IPS DF 6.9 (cell line): ENCODE measurements around the gene RARRES1.
"Not testable (repeated sequence)": the region's sequence is repeated elsewhere in the genome, so short reads cannot be mapped to it uniquely, and the experiment has no call there.

Source experiments
- DNase-seq: peaks from one replicate; pipeline ENCODE4 v3.0.0-alpha.2; 2013; ENCODE audit warnings: low read depth, low spot score
- H3K27ac ChIP-seq: one replicate; pipeline ENCODE4 v1.5.1; 2013; ENCODE audit warnings: low read length, control low read depth
- H3K27me3 ChIP-seq: 2 replicates; pipeline ENCODE4 v1.6.1; 2013; ENCODE audit warnings: mild to moderate bottlenecking, low read length; ENCODE audit not compliant: control insufficient read depth, insufficient read depth
- H3K36me3 ChIP-seq: 2 replicates; pipeline ENCODE4 v1.6.1; 2013; ENCODE audit warnings: low read length; ENCODE audit not compliant: control insufficient read depth, insufficient read depth
- H3K4me1 ChIP-seq: 2 replicates; pipeline ENCODE4 v1.6.1; 2013; ENCODE audit warnings: low read length; ENCODE audit not compliant: control insufficient read depth, insufficient read depth
- H3K4me3 ChIP-seq: 2 replicates; pipeline ENCODE4 v1.5.1; 2013; ENCODE audit warnings: mild to moderate bottlenecking, low read length
- H3K9me3 ChIP-seq: 2 replicates; pipeline ENCODE4 v1.6.1; 2013; ENCODE audit warnings: low read length, inconsistent platforms; ENCODE audit not compliant: control insufficient read depth, insufficient read depth
- WGBS: extraction: QIAGEN DNeasy Blood & Tissue Kit; methylation state at CpG from one replicate; pipeline ENCODE4 v1.1.7; 2013; ENCODE audit warnings: mixed read lengths, missing lambda C conversion rate; ENCODE audit not compliant: insufficient read length, insufficient coverage; 5-methylcytosine and 5-hydroxymethylcytosine counted together

Gene RARRES1

DNA sequence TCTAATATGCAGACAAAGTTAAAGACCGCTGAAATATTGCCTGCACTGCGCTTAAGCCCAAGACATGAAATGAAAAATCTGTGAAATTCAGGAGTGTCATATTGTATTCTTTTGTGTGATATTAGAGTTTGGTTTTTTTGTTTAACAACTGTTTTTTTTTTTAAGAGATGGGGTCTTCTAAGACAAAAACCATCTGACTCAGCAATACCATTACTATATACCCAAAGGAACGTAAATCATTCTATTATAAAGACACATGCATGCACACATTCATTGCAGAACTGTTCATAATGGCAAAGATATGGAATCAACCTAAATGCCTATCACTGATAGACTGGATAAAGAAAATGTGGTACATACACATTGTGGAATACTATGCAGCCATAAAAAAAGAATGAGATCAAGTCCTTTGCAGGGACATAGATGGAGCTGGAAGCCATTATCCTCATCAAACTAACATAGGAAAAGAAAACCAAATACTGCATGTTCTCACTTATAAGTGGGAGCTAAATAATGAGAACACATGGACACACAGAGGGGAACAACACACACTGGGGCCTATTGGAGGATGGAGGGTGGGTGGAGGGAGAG lies 38.3 kb downstream of the RARRES1 start:
- not testable (repeated sequence) for H3K27me3 ChIP-seq, H3K36me3 ChIP-seq, H3K9me3 ChIP-seq, H3K27ac ChIP-seq, H3K4me3 ChIP-seq, H3K4me1 ChIP-seq, DNase-seq
- no CpG with 5 or more reads among the region's 3 CpGs for WGBS

DNA sequence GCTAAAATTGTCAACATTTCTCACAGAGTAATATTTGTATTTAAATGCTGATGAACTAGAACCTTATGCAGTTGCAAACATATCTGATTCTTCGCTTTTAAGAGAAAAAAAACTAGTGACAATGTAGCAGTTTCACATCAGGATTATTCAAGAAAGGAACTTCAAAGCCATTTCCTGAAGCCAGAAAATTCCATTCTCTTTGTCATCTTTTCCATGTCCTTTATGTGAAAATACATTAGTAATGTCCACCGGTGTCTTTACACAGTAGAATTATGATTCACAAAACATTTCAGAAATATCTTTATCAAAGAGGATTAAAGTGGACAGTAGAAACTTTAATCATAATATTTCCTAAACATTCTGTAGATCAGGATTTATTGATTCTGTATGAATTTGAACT lies 47.1 kb downstream of the RARRES1 start:
- Histone ChIP-seq H3K27me3 (no peaks in the 10 kb centered on the region), H3K4me3 (no peak overlapping the region), H3K27ac (no peak overlapping the region), H3K9me3 (no peaks in the 10 kb centered on the region), H3K36me3 (no peaks in the 10 kb centered on the region), H3K4me1 (no peaks in the 10 kb centered on the region)
- WGBS, result no CpG with 5 or more reads among the region's 2 CpGs
- no peak for DNase-seq

DNA sequence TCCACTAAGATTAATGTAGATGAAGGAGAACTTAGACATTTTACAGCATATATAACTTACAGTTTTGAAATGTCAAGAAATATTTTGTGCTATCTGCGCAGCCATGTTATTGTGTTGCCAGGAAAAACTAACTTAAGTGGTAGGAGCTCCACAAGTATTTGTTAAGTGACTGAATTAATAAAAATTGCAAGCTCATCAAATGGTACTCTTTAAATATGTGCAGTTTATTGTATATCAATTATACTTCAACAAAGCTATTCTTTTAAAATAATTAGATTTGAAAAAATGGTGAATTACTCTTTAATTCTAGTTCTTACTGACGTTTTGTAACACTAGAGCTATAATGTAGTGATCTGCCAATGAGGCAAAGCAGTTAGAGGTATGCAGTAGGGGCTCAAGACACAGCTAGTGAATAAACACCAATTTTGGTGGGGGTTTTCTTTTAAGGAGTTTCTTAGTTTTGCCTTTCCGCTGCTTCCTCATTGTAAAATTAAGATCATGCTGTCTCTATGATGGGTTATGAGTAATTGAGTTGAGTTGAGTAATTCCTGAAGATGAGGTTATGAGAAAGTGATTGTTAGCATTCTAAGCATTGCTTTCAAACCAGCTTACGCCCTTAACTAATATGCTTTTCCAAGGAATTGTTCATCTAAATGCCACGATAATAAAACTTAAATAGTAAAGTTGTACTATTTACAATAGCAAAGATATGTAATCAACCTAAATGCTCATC lies 48.9 kb downstream of the RARRES1 start:
- Histone ChIP-seq H3K9me3 (no peaks in the 10 kb centered on the region), H3K4me1 (no peaks in the 10 kb centered on the region), H3K27ac (no peak overlapping the region), H3K4me3 (no peak overlapping the region), H3K36me3 (no peaks in the 10 kb centered on the region), H3K27me3 (no peaks in the 10 kb centered on the region)
- WGBS, result no CpG with 5 or more reads among the region's 5 CpGs
- no peak for DNase-seq

DNA sequence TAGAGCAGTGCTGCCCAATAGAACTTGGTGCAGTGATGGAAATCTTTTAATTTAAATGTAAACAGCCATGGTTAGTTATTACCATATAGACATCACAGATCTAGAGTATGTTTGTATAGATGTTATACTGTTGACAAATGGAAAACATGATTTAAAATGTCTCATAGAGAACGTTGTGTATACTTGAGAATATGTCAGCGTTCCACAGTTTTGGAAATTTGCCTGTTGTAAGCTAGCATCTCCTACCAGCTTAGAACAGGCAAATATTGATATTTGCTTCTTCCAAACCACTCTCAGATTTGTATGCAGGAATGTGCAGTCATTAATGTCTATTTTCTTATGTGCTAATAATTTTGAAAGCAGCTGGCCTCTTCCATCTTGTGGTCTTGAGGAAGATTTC lies 51.4 kb downstream of the RARRES1 start:
- H3K4me3 ChIP-seq, result no peak overlapping the region
- no peaks in the 10 kb centered on the region for H3K36me3 ChIP-seq
- H3K4me1 ChIP-seq, result no peaks in the 10 kb centered on the region
- no peak for DNase-seq
- H3K27me3 ChIP-seq, result no peaks in the 10 kb centered on the region
- no peaks in the 10 kb centered on the region for H3K9me3 ChIP-seq
- H3K27ac ChIP-seq, result no peak overlapping the region
- WGBS, result no CpG with 5 or more reads among the region's 2 CpGs

- no peak overlapping the region for H3K27ac ChIP-seq
Measured at GRCh38 chr3:158679547-158680000, 52.7 kb downstream of the RARRES1 start.

DNA sequence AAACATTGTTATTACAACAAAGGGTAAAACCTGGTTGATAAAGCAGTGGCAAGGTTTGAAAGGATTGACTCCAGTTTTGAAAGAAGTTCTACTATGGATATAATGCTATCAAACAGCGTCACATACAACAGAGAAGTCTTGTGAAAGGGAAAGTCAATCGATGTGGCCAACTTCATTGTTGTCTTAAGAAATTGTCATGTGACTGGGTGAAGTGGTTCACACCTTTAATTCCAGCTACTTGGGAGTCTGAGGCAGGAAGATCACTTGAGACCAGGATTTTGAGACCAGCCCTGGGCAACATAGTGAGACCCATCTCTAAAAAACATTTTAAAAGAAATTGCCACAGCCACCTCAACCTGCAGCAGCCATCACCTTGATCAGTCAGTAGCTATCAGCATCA lies 53.6 kb downstream of the RARRES1 start:
- no peak overlapping the region for H3K27ac ChIP-seq
- no peaks in the 10 kb centered on the region for H3K36me3 ChIP-seq
- no peak overlapping the region for H3K4me3 ChIP-seq
- no CpG with 5 or more reads among the region's 2 CpGs for WGBS
- no peaks in the 10 kb centered on the region for H3K9me3 ChIP-seq
- H3K27me3 ChIP-seq, result no peaks in the 10 kb centered on the region
- no peak for DNase-seq
- H3K4me1 ChIP-seq, result no peaks in the 10 kb centered on the region

More at GRCh38 chr3:158679547-158680000, 52.7 kb downstream of the RARRES1 start:
- Histone ChIP-seq H3K36me3 (no peaks in the 10 kb centered on the region), H3K4me1 (no peaks in the 10 kb centered on the region), H3K4me3 (no peak overlapping the region), H3K27me3 (no peaks in the 10 kb centered on the region), H3K9me3 (no peaks in the 10 kb centered on the region)
- no peak for DNase-seq
- WGBS, result no CpG with 5 or more reads among the region's 1 CpG

- peak; percentile 73 for DNase-seq
- Histone ChIP-seq H3K36me3 (no peaks in the 10 kb centered on the region; the same call in 1 of the 2 replicates), H3K27me3 (no peaks in the 10 kb centered on the region), H3K9me3 (no peaks in the 10 kb centered on the region), H3K4me3 (peak within 1 kb of the TSS; percentile 35; the same call in 1 of the 2 replicates), H3K4me1 (no peaks in the 10 kb centered on the region), H3K27ac (no peak within 1 kb of the TSS)
- WGBS, result no CpG with 5 or more reads among the region's 30 CpGs
Measured at GRCh38 chr3:158672215-158673176, 59.8 kb downstream of the RARRES1 start, which contains the start of gene LXN. TSS of gene LXN (minus strand) at chr3:158672648. CDS start at chr3:158672478, 170 bp downstream.

DNA sequence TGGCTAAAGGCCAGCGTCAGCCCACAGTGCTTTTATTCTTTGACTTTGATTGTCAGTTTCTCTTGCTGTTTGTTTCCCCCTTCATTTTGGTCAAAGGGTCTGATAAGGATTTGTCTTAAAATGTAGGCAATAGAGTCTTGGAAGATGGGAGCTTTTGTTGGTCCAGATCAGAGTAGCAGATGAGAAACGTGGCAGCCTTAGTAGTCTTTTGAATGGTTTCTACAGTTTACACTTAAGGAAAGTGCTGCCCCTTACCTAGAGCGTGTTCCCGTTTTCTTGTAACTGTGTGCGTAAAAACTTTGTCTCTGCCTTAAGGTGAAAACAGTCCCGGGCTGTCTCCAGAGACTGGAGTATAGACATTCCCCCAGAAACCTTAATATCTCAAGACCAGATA lies 60.4 kb downstream of the RARRES1 start:
- Histone ChIP-seq H3K4me3 (peak overlapping the region; percentile 35; the same call in 1 of the 2 replicates), H3K4me1 (no peaks in the 10 kb centered on the region), H3K9me3 (no peaks in the 10 kb centered on the region), H3K27me3 (no peaks in the 10 kb centered on the region), H3K27ac (no peak overlapping the region), H3K36me3 (no peaks in the 10 kb centered on the region; the same call in 1 of the 2 replicates)
- WGBS, result no CpG with 5 or more reads among the region's 6 CpGs
- DNase-seq, result no peak

DNA sequence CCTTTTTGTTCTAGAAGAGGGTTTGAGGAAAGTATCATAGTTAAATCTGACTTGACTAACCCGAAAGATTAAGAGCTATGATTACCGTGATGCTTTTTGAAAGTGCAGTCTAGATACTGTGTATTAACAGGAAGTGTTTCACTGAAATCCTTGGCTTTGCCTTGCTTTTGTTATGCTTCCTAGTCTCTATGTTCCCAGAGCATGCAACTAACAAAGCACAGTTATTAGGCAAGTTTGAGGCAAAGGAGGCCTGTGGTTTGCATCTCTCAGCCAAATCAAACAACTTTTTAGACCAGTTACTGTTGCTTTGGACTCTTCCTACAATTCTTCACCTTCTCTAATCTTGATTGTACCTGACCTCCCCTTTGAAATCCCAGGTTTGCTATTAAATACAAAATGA lies 63.8 kb downstream of the RARRES1 start:
- no peaks in the 10 kb centered on the region; the same call in 1 of the 2 replicates for H3K36me3 ChIP-seq

GRCh38 chr3:158666416-158666815 lies 65.8 kb downstream of the RARRES1 start:
- no CpG with 5 or more reads among the region's 3 CpGs for WGBS
- Histone ChIP-seq H3K27me3 (no peaks in the 10 kb centered on the region), H3K27ac (no peak overlapping the region), H3K4me3 (no peak overlapping the region), H3K36me3 (no peaks in the 10 kb centered on the region; the same call in 1 of the 2 replicates), H3K4me1 (no peaks in the 10 kb centered on the region), H3K9me3 (no peaks in the 10 kb centered on the region)
- DNase-seq, result no peak

More for the DNA sequence above, 63.8 kb downstream of the RARRES1 start:
- Histone ChIP-seq H3K27me3 (no peaks in the 10 kb centered on the region), H3K9me3 (no peaks in the 10 kb centered on the region), H3K4me3 (no peak overlapping the region), H3K27ac (no peak overlapping the region), H3K4me1 (no peaks in the 10 kb centered on the region)
- DNase-seq, result no peak
- WGBS, result no CpG with 5 or more reads among the region's 2 CpGs
